K562 (cell line): ENCODE measurements around the gene CAMK1D. TPM values are rescaled to one million over a fixed set of nuclear protein-coding genes. Genes with fewer than 3 reads are reported as not detected.

Experiments used
- ATAC-seq: fragments of 200-7000 bp; cut with Tn5 transposase; 3 replicates; pipeline ENCODE4 v1.9.1; 2020; ENCODE audit warnings: moderate library complexity
- BruUV-seq: library from RNA; stranded (reverse); fragments of 400-500 nt; replicated peaks from 2 replicates; lab custom pipeline; 2021; lab: Mats Ljungman, UMichigan
- CTCF ChIA-PET: fragments of 300-600 bp; formaldehyde crosslinking; extraction: SDS; loops from one replicate; lab custom pipeline; 2021; ENCODE audit warnings: low intra/inter-chr PET ratio; lab: Yijun Ruan, JAX
- POLR2A ChIA-PET: fragments of 300-600, 350-650 bp; sonication (Branson Sonifier 250); formaldehyde crosslinking; extraction: SDS; loops from one replicate; lab custom pipeline; 2021; ENCODE audit warnings: antibody characterized with exemption, inconsistent platforms; lab: Yijun Ruan, JAX
- DNase-seq, 4 experiments: peaks; one replicate each; pipeline versions ENCODE4 v3.0.0 to v3.0.0-alpha.2; 2011 to 2018; ENCODE audit warnings: low spot score in 3 of 4, mixed read lengths in 3 of 4; ENCODE audit errors: extremely low read depth in 1 of 4
- FAIRE-seq: peaks from 2 replicates; lab custom pipeline; 2011; peaks lifted over from hg19 to GRCh38; lab: Jason Lieb, UNC
- H2AFZ ChIP-seq: 2 replicates; pipeline ENCODE4 v1.6.0; 2011; ENCODE audit warnings: low read depth, low read length, control low read depth, inconsistent platforms
- H3K27ac ChIP-seq: fragments of 200-600 bp; 3 replicates; pipeline ENCODE4 v1.8.0; 2011; ENCODE audit warnings: low read depth, mild to moderate bottlenecking, control low read depth, inconsistent platforms, low read length, moderate library complexity, mixed read lengths; ENCODE audit errors: extremely low read depth
- H3K27me3 ChIP-seq, 2 experiments: fragments of 300-600 bp in 1 of 2; 2 replicates in 1 of 2; 3 replicates in 1 of 2; pipeline versions ENCODE4 v1.6.0 to v1.8.0; 2011; ENCODE audit warnings: inconsistent platforms in 2 of 2, low read length in 2 of 2, mild to moderate bottlenecking in 1 of 2, mixed read lengths in 1 of 2, moderate library complexity in 1 of 2; ENCODE audit not compliant: control insufficient read depth in 2 of 2, insufficient read depth in 2 of 2
- H3K36me3 ChIP-seq: fragments of 300-600 bp; 3 replicates; pipeline ENCODE4 v1.8.0; 2011; ENCODE audit warnings: mild to moderate bottlenecking, low read length, inconsistent platforms; ENCODE audit not compliant: control insufficient read depth, insufficient read depth
- H3K4me1 ChIP-seq, 2 experiments: fragments of 200-600 bp in 1 of 2; replicated peaks in 1 of 2; 2 replicates in 1 of 2; 3 replicates in 1 of 2; pipeline versions ENCODE4 v1.5.1 to v1.8.0; 2011; ENCODE audit warnings: inconsistent platforms in 2 of 2, low read length in 2 of 2, mild to moderate bottlenecking in 1 of 2, mixed read lengths in 1 of 2, moderate library complexity in 1 of 2; ENCODE audit not compliant: control insufficient read depth in 2 of 2, insufficient read depth in 2 of 2
- H3K4me2 ChIP-seq: 2 replicates; pipeline ENCODE4 v1.6.1; 2011; ENCODE audit warnings: low read length, control low read depth, inconsistent platforms, mixed read lengths; ENCODE audit not compliant: insufficient read depth
- H3K4me3 ChIP-seq: fragments of 200-600 bp; sonication (generic), shearing (Covaris generic); 2 replicates; pipeline ENCODE4 v1.5.1; 2016; ENCODE audit warnings: control low read depth, inconsistent platforms
- H3K79me2 ChIP-seq: fragments of 200-600 bp; 3 replicates; pipeline ENCODE4 v1.8.0; 2011; ENCODE audit warnings: low read length, inconsistent platforms; ENCODE audit not compliant: control insufficient read depth, insufficient read depth
- H3K9ac ChIP-seq, 2 experiments: 2 replicates each; pipeline versions ENCODE4 v1.6.0 to v1.6.1; 2011; ENCODE audit warnings: low read depth in 2 of 2, low read length in 2 of 2, control low read depth in 1 of 2, inconsistent platforms in 1 of 2, mild to moderate bottlenecking in 1 of 2, mixed read lengths in 1 of 2; ENCODE audit not compliant: insufficient read depth in 1 of 2
- H3K9me1 ChIP-seq: one replicate; pipeline ENCODE4 v1.6.0; 2011; ENCODE audit warnings: inconsistent platforms, mild to moderate bottlenecking, low read length, moderate library complexity; ENCODE audit not compliant: control insufficient read depth, insufficient read depth
- H3K9me3 ChIP-seq: replicated peaks from 2 replicates; pipeline ENCODE4 v1.5.1; 2011; ENCODE audit warnings: low read depth, low read length, inconsistent platforms; ENCODE audit not compliant: control insufficient read depth, insufficient read depth
- H4K20me1 ChIP-seq: replicated peaks from 2 replicates; pipeline ENCODE4 v1.6.1; 2011; ENCODE audit warnings: low read length, inconsistent platforms, mixed read lengths; ENCODE audit not compliant: control insufficient read depth, insufficient read depth
- MTA3 ChIP-seq: fragments of 450-650 bp; formaldehyde crosslinking; IDR thresholded peaks from 2 replicates; pipeline ENCODE4 v1.6.1; 2017; ENCODE audit warnings: mild to moderate bottlenecking, borderline replicate concordance
- MYBL2 ChIP-seq, 2 experiments: fragments of 450-650 bp in 1 of 2; sonication (generic) in 1 of 2; formaldehyde crosslinking in 1 of 2; IDR thresholded peaks; 2 replicates each; pipeline versions ENCODE4 v1.6.1 to v1.8.1; 2017 to 2022; ENCODE audit warnings: borderline replicate concordance in 1 of 2, inconsistent platforms in 1 of 2, low read depth in 1 of 2, mild to moderate bottlenecking in 1 of 2, missing genetic modification reagents in 1 of 2, moderate library complexity in 1 of 2
- NCOA6 ChIP-seq: fragments of 450-650 bp; IDR thresholded peaks from 2 replicates; pipeline ENCODE4 v1.6.1; 2017; ENCODE audit warnings: mild to moderate bottlenecking
- RNF2 ChIP-seq: sonication (generic); IDR thresholded peaks from 2 replicates; pipeline ENCODE4 v1.6.1; 2016
- ZNF3 ChIP-seq: fragments of 250-450 bp; sonication (Bioruptor Pico); IDR thresholded peaks from 2 replicates; pipeline ENCODE4 v1.5.0; 2021; ENCODE audit warnings: mild to moderate bottlenecking, moderate library complexity
- ZNF668 ChIP-seq: fragments of 250-450 bp; sonication (Bioruptor Pico); IDR thresholded peaks from 2 replicates; pipeline ENCODE4 v1.8.0; 2022; ENCODE audit warnings: mild to moderate bottlenecking, inconsistent platforms
- WGBS: fragments of 100-300 bp; shearing (Covaris generic); methylation state at CpG from one replicate; pipeline ENCODE4 v1.1.6; 2016; ENCODE audit warnings: low coverage, mixed read lengths; ENCODE audit not compliant: insufficient coverage; ENCODE audit errors: missing lambda C conversion rate; 5-methylcytosine and 5-hydroxymethylcytosine counted together
- in situ Hi-C: fragments of 300-500 bp; cut with MboI; formaldehyde crosslinking; loops from 4 replicates; pipeline ENCODE4 v1.15.0; 2018; ENCODE audit warnings: inconsistent platforms, mixed read lengths
- intact Hi-C: fragments of 100-400 bp; cut with micrococcal nuclease; formaldehyde crosslinking; loops from 2 replicates; pipeline ENCODE4 v1.14.2; 2022
- polyA plus RNA-seq, 8 experiments: library from polyadenylated mRNA; depleted of rRNA in 4 of 8; stranded (reverse) in 5 of 8; unstranded in 3 of 8; fragments of >200 nt; fragmentation: Nextera tagmentation in 2 of 8; fragmentation: Illumina TruSeq in 1 of 8; extraction: Ambion mirVana in 2 of 8; extraction: Trizol in 1 of 8; gene quantifications; 2 replicates each; pipeline versions ENCODE4 v1.2.1 to v1.2.3, GENCODE V29; 2011 to 2014; ENCODE audit warnings: inconsistent platforms in 1 of 8, missing spikeins in 1 of 8
- total RNA-seq, 7 experiments: library from RNA; depleted of rRNA in 6 of 7; stranded (reverse); fragments of >200 nt in 6 of 7; fragmentation: Illumina TruSeq in 2 of 7; extraction: Trizol in 2 of 7; gene quantifications; 2 replicates each; pipeline versions ENCODE4 v1.2.1 to v1.2.3, GENCODE V29; 2011 to 2021; ENCODE audit warnings: low replicate concordance in 1 of 7
- TF ChIP-seq, protein P1 (sequence below): fragments of 450-650 bp; IDR thresholded peaks from 2 replicates; pipeline ENCODE4 v1.6.1; 2016; ENCODE audit warnings: mild to moderate bottlenecking, moderate library complexity
- TF ChIP-seq, protein P2 (sequence below), 2 experiments: fragments of 450-650 bp in 1 of 2; sonication (generic) in 1 of 2; formaldehyde crosslinking in 1 of 2; IDR thresholded peaks in 1 of 2; conservative IDR thresholded peaks in 1 of 2; 2 replicates each; pipeline versions ENCODE4 v1.6.1 to v1.8.1; 2016 to 2023; ENCODE audit warnings: mild to moderate bottlenecking in 2 of 2, moderate library complexity in 2 of 2, inconsistent platforms in 1 of 2, missing genetic modification reagents in 1 of 2

Gene CAMK1D
- total and polyA plus RNA-seq, 9 of the 15 experiments (the other 6 are each of a cell fraction or from before 2014, with no cell fraction given): 0.12 to 0.24 (median 0.20) TPM; not detected in 5

DNA sequence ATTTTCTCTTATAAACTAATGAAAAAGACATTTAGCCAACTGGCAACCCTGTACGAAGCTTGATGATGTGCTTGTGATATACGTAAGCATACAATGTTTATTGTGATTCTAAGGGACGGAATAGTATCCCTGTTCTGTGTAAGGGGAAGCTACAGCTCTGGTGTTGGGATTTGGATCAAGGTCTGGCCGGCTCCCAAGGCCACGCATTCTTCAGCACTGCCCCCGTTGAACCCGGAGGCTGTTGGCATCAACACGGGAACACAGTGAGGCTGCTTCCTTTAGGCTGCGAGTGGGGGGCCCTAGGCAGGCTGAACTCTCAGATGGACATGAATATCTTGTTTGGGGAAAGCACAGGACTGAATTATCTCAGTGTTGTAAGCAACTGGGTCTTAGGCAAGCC lies 180.6 kb downstream of the CAMK1D start:
- no peak for ATAC-seq
- Histone ChIP-seq H3K27ac (no peak overlapping the region), H3K4me3 (no peak overlapping the region), H3K79me2 (no peaks in the 10 kb centered on the region), H3K36me3 (no peaks in the 10 kb centered on the region), H3K4me1 (no peaks in the 10 kb centered on the region), H3K27me3 (peaks cover 2 to 28% of the 10 kb centered on the region in 2 experiments; a peak in 3 of 5 replicates), H3K9me3 (no peaks in the 10 kb centered on the region), H4K20me1 (no peaks in the 10 kb centered on the region), H3K4me2 (no peak overlapping the region), H3K9me1 (no peaks in the 10 kb centered on the region), H3K9ac (no peak overlapping the region), H2AFZ (no peak overlapping the region)
- WGBS: 0% methylated on average over 9 of the region's 9 CpGs
- BruUV-seq: no TSS peak
- intact Hi-C loops: no loop called here
- CTCF ChIA-PET: no interaction called here
- no peak for FAIRE-seq
- in situ Hi-C loops: no loop called here
- POLR2A ChIA-PET: no interaction called here
- DNase-seq: no peak
- TF ChIP-seq RNF2 (no peak), ZNF668 (CRISPR knock-in tag) (no peak), NCOA6 (no peak), MYBL2 (IDR thresholded peaks at IDR 0.05; ENCODE audit: low read depth) (no peak), MYBL2 (CRISPR knock-in tag; IDR thresholded peaks at IDR 0.05; ENCODE audit: borderline replicate concordance) (no peak), MTA3 (no peak), ZNF3 (CRISPR knock-in tag) (no peak)
- TF ChIP-seq, protein P1, sequence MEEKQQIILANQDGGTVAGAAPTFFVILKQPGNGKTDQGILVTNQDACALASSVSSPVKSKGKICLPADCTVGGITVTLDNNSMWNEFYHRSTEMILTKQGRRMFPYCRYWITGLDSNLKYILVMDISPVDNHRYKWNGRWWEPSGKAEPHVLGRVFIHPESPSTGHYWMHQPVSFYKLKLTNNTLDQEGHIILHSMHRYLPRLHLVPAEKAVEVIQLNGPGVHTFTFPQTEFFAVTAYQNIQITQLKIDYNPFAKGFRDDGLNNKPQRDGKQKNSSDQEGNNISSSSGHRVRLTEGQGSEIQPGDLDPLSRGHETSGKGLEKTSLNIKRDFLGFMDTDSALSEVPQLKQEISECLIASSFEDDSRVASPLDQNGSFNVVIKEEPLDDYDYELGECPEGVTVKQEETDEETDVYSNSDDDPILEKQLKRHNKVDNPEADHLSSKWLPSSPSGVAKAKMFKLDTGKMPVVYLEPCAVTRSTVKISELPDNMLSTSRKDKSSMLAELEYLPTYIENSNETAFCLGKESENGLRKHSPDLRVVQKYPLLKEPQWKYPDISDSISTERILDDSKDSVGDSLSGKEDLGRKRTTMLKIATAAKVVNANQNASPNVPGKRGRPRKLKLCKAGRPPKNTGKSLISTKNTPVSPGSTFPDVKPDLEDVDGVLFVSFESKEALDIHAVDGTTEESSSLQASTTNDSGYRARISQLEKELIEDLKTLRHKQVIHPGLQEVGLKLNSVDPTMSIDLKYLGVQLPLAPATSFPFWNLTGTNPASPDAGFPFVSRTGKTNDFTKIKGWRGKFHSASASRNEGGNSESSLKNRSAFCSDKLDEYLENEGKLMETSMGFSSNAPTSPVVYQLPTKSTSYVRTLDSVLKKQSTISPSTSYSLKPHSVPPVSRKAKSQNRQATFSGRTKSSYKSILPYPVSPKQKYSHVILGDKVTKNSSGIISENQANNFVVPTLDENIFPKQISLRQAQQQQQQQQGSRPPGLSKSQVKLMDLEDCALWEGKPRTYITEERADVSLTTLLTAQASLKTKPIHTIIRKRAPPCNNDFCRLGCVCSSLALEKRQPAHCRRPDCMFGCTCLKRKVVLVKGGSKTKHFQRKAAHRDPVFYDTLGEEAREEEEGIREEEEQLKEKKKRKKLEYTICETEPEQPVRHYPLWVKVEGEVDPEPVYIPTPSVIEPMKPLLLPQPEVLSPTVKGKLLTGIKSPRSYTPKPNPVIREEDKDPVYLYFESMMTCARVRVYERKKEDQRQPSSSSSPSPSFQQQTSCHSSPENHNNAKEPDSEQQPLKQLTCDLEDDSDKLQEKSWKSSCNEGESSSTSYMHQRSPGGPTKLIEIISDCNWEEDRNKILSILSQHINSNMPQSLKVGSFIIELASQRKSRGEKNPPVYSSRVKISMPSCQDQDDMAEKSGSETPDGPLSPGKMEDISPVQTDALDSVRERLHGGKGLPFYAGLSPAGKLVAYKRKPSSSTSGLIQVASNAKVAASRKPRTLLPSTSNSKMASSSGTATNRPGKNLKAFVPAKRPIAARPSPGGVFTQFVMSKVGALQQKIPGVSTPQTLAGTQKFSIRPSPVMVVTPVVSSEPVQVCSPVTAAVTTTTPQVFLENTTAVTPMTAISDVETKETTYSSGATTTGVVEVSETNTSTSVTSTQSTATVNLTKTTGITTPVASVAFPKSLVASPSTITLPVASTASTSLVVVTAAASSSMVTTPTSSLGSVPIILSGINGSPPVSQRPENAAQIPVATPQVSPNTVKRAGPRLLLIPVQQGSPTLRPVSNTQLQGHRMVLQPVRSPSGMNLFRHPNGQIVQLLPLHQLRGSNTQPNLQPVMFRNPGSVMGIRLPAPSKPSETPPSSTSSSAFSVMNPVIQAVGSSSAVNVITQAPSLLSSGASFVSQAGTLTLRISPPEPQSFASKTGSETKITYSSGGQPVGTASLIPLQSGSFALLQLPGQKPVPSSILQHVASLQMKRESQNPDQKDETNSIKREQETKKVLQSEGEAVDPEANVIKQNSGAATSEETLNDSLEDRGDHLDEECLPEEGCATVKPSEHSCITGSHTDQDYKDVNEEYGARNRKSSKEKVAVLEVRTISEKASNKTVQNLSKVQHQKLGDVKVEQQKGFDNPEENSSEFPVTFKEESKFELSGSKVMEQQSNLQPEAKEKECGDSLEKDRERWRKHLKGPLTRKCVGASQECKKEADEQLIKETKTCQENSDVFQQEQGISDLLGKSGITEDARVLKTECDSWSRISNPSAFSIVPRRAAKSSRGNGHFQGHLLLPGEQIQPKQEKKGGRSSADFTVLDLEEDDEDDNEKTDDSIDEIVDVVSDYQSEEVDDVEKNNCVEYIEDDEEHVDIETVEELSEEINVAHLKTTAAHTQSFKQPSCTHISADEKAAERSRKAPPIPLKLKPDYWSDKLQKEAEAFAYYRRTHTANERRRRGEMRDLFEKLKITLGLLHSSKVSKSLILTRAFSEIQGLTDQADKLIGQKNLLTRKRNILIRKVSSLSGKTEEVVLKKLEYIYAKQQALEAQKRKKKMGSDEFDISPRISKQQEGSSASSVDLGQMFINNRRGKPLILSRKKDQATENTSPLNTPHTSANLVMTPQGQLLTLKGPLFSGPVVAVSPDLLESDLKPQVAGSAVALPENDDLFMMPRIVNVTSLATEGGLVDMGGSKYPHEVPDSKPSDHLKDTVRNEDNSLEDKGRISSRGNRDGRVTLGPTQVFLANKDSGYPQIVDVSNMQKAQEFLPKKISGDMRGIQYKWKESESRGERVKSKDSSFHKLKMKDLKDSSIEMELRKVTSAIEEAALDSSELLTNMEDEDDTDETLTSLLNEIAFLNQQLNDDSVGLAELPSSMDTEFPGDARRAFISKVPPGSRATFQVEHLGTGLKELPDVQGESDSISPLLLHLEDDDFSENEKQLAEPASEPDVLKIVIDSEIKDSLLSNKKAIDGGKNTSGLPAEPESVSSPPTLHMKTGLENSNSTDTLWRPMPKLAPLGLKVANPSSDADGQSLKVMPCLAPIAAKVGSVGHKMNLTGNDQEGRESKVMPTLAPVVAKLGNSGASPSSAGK: no peak
- TF ChIP-seq, protein P2, sequence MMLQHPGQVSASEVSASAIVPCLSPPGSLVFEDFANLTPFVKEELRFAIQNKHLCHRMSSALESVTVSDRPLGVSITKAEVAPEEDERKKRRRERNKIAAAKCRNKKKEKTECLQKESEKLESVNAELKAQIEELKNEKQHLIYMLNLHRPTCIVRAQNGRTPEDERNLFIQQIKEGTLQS (IDR thresholded peaks at IDR 0.05): no peak
- TF ChIP-seq, protein P2 (CRISPR knock-in tag; conservative IDR thresholded peaks at IDR 0.05): no peak
